Measurements from ENCODE around the gene PLA2G10.
"Not testable (repeated sequence)": the region's sequence is repeated elsewhere in the genome, so short reads cannot be mapped to it uniquely, and the experiment has no call there.

The PLA2G10 gene

GRCh38 chr16:14694129-14694528 lies at the start of gene PLA2G10:
Gene PLA2G10 (minus strand): TSS chr16:14694308. CDS start chr16:14694229, 79 bp downstream.
- not testable (repeated sequence) for DNase-seq

GRCh38 chr16:14742273-14743128 lies 48.4 kb upstream of the PLA2G10 start, which contains the start of gene NPIPA2:
Gene NPIPA2 (plus strand): TSS chr16:14742533. CDS start chr16:14748066, 5,533 bp downstream.
- not testable (repeated sequence) for DNase-seq

- not testable (repeated sequence) for DNase-seq
Measured at GRCh38 chr16:14741794-14742193, 47.7 kb upstream of the PLA2G10 start.

GRCh38 chr16:14740832-14741385 lies 46.8 kb upstream of the PLA2G10 start:
- DNase-seq = not testable (repeated sequence)

GRCh38 chr16:14733233-14733632 lies 39.1 kb upstream of the PLA2G10 start:
- not testable (repeated sequence) for DNase-seq

GRCh38 chr16:14703156-14704011 lies 9.3 kb upstream of the PLA2G10 start, which contains the start of gene NPIPA3:
Gene NPIPA3 (plus strand): TSS chr16:14703411. CDS start chr16:14708944, 5,533 bp downstream.
- not testable (repeated sequence) for DNase-seq

- not testable (repeated sequence) for DNase-seq
Measured at GRCh38 chr16:14702672-14703071, 8.6 kb upstream of the PLA2G10 start.

GRCh38 chr16:14701859-14702258 lies 7.8 kb upstream of the PLA2G10 start:
- not testable (repeated sequence) for DNase-seq

GRCh38 chr16:14685870-14686793 lies 8.0 kb downstream of the PLA2G10 start:
- peak; percentile 2 for DNase-seq

- no peak for DNase-seq
Measured at GRCh38 chr16:14682121-14682520, 12.0 kb downstream of the PLA2G10 start.

GRCh38 chr16:14681115-14681514 lies 13.0 kb downstream of the PLA2G10 start:
- DNase-seq = no peak

- DNase-seq = not testable (repeated sequence)
Measured at GRCh38 chr16:14680396-14680795, 13.7 kb downstream of the PLA2G10 start.

- DNase-seq = no peak
Measured at GRCh38 chr16:14678748-14679497, 15.2 kb downstream of the PLA2G10 start.

- DNase-seq = no peak
Measured at GRCh38 chr16:14677627-14678026, 16.5 kb downstream of the PLA2G10 start.

GRCh38 chr16:14676633-14677032 lies 17.5 kb downstream of the PLA2G10 start:
- no peak for DNase-seq

GRCh38 chr16:14672403-14672971 lies 21.6 kb downstream of the PLA2G10 start:
- peak; percentile 7 for DNase-seq

- DNase-seq = no peak
Measured at GRCh38 chr16:14669776-14670175, 24.3 kb downstream of the PLA2G10 start.

GRCh38 chr16:14668556-14669223 lies 25.4 kb downstream of the PLA2G10 start:
- DNase-seq = no peak

- no peak for DNase-seq
Measured at GRCh38 chr16:14667347-14668266, 26.5 kb downstream of the PLA2G10 start.
